Stimulated activated naive CD4-positive, alpha-beta T cell (primary cell): ENCODE results near the gene SYT3.
A peak's percentile ranks its signal among the peaks of the same experiment; 100 is the strongest.
"Not testable (repeated sequence)": the region's sequence is repeated elsewhere in the genome, so short reads cannot be mapped to it uniquely, and the experiment has no call there.

Source experiments
- DNase-seq, 6 experiments: peaks; one replicate each; lab custom pipeline; 2025; lab: John Stamatoyannopoulos, UW

Gene SYT3

DNA sequence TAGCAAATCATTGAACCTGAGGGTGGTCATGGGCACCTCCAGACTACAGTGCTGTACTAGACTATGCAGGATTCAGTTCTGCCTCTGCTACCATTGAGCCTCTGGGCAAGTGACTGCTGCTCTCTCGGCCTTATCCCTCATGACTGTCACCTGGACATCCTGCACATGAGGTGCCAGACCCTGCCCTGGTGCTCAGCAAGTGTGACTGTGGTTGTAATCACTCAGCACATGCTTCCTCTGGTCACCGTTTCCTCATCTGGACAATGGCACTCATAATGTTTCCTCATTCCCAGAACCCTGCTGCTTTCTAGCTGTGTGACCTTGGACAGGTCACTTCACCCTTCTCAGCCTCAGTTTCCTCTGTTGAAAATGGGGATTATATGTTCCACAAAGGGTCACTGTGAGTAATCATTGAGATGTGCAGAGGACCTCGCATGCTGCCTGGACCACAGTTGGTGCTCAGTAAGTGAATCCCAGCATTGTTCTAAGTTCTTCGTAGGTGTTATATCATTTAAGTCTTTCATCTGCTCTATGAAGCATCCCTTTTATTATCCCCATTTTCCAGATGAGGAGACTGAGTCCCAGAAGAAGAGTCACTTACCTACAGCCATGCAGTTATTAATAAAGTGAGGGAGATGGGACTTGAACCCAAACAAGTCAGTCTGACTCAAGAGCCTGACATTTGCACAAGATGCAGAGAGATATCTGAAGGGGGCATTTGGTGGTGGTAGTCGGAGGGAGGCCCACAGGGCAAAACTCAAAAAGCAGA is 3.2 kb downstream of the SYT3 start:
- no peak for DNase-seq

DNA sequence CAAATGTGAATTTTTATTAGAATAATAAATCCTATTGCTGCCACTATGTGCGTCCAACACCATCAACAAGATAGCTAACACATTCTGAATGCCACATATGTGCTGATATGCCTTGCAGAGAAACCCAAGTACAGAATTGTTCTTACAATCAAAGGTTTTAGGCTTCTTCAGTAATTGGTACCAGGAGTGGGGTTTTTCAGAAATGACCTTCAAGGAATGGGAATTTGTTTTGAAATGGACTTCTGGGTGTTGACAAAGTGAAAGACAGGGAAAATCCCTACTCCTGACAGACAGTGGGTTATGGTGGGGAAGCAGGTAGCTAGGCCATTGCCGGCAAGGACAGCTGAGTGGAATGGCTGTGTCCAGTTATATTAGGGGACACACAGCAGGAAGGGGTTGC is 5.7 kb downstream of the SYT3 start:
- no peak for DNase-seq

DNA sequence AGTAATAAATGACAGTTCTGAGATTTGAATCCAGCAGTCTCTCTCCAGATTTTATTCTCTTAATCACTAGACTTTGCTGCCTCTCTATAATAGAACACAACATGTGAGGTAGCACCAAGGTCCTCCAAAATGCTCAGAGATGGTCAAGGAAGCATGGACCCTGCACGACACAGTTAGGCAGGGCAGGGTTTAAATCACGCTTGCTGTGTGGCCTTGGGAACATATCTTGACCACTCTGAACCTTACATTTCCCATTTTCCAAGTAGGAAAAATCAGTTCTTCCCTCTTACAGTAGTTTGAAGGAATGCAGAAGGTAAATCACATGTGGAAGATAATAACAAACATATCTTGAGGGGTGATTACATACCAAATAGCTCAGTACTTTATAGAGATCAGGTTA is 6.3 kb downstream of the SYT3 start:
- no peak for DNase-seq

DNA sequence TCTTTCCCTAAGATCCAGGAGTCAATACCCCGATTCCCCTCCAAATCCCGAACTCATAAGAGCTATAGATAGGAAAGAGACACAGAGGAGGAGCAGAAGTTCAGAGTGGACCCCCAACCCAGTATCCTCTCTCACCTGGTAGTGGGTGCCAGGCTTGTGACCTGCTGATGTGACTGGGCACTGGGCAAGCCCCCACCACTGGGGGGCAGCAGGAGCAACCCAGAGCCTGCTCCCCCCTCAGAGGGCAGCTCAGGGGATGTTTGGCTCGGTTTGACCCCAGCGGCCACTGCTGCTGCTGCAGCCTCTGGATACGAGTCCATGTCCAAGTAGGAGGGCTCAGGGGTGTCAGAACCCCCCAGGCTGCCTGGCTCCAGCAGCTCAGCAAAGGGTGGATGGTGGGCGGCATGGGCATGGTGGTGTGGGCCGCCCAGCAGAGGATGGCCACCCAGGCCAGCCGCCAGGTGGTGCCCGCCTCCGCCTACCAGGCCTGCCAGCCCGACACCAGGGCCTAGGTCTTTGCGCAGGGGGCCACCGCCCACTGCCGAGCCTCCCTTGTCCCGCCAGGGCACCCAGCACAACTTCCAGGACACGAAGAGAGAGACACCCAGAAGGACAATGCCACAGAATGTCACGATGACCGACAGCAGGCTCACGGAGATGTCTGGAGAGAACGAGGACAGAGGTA is 7.4 kb downstream of the SYT3 start:
- DNase-seq, result no peak

DNA sequence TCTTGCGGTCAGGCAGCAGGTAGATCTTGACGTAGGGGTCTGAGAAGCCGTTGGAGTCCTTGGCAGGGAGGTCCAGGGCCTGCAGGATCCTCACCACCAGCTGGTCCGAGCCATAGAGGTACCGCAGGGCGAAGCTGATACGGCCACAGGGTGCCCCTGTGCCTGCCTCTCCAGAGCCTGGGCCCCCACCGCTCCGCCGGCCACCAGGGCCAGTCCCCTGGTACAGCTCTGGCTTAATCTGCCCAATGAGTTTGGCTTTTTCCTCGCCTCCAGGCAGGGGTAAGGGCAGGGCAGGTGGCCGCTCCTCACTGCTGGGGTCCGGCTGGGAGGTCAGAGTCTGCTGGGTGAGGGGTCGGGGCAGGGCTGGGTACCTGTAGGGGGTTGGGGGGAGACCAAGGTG is 9.9 kb downstream of the SYT3 start:
- DNase-seq, result no peak

DNA sequence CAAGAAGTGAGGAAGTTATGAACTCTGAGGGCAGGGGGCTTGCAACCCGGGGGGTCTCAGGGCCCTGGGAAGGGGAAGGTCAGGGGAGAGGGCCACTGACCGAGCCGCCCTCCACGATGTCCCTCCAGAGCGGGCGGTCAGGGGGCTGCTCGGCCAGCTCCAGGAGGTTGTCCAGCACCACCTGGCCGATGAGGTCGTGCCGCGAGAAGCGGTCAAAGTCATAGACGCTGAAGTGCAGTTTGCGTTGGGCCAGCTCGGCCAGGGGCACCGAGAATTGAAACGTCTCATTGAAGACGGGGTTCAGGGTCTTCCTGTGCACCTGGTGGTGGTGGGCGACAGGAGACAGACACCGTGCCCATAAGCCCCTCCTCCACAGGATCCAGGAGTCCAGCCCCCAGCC is 10.5 kb downstream of the SYT3 start:
- DNase-seq, result no peak

DNA sequence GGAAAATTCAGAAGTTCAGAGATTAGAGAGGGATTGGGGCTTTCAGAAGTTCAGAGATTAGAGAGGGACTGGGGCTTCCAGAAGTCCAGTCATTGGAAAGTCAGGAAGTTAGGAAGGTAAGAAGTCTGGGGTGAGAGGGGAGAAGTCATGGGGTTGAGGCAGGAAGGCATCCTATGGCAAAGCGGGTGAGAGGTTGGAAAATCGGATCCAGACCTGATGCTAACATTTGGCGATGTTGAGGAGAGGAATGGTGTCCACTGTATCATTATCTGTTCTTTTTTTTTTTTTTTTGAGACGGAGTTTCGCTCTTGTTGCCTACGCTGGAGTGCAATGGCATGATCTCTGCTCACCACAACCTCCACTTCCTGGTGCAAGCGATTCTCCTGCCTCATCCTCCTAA is 11.1 kb downstream of the SYT3 start:
- no peak for DNase-seq

DNA sequence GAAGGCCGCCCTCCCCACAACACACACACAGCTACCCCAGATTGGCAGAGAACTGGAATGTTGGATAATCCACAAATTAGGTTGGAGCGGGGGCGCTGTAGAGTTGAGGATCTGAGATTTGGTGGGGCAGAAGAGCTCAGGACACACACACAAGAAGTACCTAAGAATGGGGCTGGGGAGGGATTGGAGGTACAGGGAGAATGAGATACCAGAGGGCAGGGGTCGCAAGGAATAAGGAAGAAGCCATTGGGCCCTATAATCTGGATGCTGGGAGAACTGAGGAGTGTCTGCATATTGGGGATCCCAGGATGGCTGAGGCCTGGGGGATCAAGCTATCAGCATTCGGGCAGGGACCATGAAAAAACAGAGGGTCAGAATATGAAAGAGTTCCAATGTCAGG is 11.5 kb downstream of the SYT3 start:
- DNase-seq, result no peak

DNA sequence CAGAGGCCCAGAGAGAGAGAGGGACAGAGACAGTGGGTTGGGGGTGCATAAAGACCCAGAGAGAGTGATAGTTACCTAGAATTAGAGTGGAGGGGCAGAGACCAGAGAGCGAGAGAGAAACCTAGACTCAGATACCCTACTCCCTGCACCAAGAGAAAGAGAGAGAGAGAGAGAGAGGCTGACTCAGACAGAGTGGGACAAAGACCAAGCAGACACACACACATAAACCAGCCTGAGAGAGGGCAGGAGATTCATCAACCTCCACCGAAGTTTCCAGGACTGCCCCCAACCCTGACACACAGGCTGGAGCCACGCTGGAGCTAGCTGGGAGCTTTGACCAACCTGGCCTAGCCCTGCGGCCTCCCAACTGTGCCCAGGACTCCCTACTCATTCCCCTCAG is 12.9 kb downstream of the SYT3 start:
- no peak for DNase-seq

DNA sequence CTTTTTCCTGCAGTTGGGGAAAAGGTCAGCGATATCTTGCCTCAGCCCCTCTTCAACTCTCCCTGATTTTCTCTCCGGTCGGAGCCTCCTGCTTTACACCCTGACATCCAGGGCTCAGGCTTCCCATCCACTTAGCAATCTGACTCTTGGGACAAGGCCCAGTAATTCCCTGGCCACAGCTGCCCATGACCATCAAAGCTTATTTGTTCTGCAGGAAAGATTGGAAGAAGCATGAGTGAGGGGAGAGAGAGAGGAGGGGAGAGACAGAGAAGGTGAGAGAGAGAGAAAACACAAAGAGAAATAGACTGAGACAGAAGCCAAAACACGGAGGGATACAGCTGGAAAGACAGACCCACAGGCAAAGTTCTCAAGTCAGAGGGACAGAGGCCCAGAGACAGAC is 13.7 kb downstream of the SYT3 start:
- DNase-seq, result no peak

DNA sequence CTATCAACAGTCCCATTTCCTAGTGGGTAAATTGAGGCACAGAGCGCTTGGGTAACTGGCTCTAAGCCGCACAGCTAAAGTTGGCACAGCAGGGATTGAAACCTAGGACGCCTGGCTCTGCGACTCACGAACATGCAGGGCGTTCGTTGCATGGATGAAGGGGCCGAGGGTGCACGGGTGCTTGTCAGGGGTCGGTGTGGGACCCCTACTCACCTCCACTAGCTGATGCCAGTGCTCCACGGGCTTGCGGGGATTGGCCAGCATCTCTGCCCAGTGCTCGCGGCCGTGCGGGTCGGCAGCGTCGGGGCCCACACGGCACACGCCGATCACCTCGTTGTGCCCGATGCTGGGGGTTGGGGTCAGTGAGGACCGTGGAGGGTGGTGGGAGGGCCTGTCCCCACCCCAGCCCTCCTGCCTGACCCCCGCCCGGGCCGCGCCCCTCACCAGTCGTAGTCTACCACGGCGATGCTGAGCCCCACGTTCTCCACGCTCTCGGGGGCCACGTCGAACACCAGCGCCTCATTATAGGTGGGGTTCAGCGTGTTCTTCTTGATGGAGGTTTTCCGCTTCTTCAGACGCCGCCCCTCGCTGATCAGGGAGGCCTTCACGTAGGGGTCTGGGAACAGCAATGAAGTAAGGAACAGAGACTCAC is 14.6 kb downstream of the SYT3 start:
- DNase-seq, result no peak

DNA sequence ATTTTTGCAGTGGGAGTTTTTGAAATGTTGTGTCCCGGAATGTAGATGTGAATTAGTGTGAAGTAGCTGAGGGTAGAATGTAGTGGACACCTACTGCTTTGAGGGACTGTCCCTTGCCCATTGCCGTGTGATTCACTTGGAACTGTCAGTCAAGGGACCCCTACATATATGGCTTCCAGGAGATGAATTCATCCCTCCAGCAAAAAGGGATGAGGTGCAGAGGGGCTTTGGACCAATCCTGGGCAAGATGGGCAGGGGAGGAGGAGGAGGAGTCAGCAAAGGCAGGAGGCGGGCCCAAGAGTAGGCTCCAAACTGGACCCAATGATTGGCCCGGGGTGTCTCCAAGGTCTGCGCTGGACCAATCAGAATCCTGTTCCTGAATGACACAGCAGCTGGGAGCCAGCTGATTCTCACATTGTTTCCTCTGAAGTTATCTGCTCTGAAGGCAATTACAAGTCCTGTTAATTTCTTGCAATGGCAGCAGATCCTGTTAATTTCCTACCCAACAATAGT is 19.2 kb downstream of the SYT3 start:
- not testable (repeated sequence) for DNase-seq

DNA sequence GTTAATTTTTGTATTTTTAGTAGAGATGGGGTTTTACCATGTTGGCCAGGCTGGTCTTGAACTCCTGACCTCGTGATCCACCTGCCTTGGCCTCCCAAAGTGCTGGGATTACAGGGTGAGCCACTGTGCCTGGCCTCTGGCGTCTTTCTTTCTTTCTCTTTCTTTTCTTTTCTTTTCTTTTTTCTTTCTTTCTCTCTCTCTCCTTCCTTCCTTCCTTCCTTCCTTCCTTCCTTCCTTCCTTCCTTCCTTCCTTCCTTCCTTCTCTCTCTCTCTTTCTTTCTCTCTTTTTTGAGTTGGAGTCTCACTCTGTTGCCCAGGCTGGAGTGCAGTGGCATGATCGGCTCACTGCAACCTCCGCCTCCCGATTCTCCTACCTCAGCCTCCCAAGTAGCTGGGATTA is 20.5 kb downstream of the SYT3 start:
- not testable (repeated sequence) for DNase-seq

DNA sequence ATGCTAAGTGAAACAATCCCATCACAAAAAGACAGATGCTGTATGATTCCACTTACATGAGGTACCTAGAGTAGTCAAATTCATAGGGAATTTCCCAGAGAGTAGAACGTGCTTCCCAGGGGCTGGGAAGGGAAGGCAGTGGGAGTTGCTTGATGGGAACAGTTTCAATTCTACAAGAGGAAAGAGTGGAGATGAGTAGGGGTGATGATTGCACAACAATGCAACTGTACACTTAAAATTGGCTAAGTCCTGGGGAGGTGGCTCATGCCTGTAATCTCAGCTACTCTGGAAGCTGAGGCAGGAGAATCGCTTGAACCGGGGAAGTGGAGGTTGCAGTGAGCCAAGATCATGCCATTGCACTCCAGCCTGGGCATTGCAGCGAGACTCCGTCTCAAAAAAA is 21.3 kb downstream of the SYT3 start:
- DNase-seq, result not testable (repeated sequence)

DNA sequence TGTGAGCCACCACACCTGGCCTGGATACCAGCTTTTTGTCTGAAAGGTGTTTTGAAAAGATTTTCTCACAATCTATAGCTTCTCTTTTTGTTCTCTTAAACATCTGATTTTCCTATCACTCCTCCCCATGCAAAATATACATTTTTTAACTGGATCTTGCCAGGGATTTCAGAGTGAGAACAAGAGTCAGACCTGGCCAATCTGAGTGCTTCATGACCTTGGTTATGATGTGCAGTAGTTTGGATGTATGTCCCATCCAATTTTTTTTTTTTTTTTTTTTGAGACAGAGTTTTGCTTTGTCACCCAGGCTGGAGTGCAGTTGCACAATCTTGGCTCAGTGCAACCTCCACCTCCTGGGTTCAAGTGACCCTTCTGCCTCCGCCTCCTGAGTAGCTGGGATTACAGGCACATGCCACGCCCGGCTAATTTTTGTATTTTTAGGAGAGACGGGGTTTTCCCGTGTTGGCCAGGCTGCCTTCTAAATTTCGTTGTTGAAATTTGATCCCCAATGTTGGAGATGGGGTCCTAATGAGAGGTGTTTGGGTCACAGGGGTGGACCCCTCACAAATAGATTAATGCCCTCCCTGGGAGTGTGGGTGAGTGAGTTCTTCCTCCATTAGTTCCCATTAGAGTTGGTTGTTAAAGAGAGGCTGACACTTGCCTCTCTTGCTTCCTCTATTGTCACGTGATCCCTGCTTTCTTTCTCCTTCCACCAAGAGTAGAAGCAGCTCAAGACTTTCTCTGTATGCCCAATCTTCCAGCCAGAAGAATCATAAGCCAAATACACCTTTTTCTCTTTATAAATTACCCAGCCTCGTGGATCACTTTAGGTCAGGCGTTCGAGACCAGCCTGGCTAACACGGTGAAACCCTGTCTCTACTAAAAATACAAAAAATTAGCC is 26.9 kb downstream of the SYT3 start:
- not testable (repeated sequence) for DNase-seq

DNA sequence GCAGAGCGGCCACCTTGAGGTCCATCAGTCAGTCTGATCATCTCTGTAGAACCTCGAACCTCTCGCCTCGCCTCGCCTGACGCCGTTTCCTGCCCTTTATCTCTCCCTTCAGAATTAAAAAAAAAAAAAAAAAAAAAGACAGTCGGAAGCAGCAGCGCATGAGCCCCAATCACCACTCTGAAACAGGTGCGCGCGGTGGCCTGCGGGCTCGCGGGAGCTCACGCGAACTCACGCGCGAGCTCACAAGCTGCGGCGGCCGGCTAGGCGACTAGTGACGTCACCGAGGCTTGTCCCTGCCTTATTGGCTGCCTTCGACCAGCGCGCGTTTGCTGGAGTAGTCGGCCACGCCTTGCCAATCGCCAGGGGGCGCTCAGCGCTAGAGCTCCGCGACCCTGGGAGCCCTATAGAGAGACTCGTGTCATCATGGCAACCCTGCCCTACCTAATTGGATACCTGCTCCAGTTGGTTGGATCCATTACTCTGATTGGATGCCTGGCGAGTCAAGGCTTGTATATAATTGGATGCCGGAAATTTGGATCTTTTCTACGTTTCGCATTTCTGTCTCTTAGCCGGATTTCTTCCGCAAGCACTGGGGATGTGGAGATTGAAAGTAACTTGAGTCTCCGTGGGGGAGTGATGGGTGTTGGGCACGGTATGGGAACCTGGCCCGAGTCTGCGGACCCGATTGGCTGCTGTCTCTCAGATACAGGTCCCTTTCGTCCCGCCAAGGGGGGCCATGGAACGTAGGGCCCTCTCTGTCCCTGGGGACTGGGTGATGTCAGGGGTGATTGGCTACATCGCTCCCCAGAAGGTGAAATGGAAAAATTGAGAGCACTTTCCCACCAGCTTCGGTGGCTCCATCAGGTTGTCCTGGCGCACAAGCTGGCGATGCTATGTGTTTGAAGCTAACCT is 31.6 kb downstream of the SYT3 start:
- peak; percentile 16 to 59 (median 50) for DNase-seq

DNA sequence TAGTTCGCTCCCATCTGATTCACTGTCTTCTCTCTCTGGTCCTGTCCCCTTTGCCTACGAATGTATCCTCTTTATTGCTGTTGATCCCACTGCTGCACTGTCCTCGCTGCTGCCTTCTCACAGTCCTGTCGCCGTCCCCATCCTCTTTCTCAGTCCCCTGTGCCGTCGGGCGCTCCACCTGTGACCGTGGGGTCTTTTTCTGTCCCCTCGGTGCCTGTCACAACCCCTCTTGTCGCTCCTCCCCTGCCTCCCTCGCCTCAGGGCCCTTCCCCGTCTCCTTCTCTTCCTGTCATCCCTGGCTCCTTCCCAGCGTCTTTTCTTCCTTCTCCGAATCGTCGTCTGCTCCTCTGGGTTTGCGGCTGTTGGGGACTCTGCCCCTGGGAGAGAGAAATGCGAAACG is 32.3 kb downstream of the SYT3 start:
- DNase-seq, result no peak

DNA sequence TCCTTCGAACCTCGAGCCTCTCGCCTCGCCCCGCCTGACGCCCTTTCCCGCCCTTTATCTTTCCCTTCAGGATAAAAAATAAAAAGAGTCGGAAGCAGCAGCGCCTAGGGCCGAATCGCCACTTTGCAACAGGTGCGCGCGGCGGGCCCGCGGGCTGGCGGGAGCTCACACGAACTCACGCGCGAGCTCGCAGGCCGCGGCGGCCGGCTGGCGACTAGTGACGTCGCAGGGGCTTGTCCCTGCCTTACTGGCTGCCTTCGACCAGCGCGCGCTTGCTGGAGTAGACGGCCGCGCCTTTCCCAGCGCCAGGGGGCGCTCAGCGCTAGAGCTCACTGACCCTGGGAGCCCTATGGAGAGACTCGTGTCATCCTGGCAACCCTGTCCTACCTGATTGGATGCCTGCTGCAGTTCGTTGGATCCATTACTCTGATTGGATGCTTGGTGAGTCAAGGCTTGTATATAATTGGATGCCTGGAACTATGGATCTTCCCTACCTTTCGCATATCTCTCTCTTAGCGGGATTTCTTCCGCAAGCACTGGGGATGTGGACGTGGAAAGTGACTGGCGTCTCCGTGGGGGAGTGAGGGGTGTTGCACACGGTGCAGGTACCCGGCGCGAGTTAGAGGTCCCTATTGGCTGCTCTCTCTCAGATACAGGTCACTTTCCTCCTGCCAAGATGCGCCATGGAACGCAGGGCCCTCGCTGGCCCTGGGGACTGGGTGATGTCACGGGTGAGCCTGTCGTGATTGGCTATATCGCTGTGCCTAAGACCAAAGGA is 33.4 kb downstream of the SYT3 start:
- not testable (repeated sequence) for DNase-seq

DNA sequence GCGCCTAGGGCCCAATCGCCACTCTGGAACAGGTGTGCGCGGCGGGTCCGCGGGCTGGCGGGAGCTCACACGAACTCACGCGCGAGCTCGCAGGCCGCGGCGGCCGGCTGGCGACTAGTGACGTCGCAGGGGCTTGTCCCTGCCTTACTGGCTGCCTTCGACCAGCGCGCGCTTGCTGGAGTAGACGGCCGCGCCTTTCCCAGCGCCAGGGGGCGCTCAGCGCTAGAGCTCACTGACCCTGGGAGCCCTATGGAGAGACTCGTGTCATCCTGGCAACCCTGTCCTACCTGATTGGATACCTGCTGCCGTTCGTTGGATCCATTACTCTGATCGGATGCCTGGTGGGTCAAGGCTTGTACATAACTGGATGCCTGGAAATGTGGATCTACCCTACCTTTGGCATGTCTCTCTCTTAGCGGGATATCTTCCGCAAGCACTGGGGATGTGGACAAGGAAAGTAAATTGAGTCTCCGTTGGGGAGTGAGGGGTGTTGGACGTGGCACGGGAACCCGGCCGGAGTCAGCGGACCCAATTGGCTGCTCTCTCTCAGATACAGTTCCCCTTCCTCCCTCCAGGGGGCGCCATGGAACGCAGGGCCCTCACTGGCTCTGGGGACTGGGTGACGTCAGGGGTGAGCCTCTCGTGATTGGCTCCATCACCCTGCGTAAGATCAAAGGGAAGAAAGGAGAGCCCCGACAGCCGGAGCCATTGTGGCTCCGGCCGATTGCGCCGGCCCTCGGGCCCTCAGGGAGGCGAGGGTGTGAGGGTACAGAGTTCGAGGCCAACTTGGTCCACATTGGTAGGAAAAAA is 35.2 kb downstream of the SYT3 start:
- DNase-seq, result not testable (repeated sequence)
